Renal pelvis (tissue), 4 donors: Measurements from ENCODE around the gene RIMS3. TPM values are rescaled to one million over a fixed set of nuclear protein-coding genes. Genes with fewer than 3 reads are reported as not detected.
"Not testable (repeated sequence)": the region's sequence is repeated elsewhere in the genome, so short reads cannot be mapped to it uniquely, and the experiment has no call there.

Experiments used
- DNase-seq: peaks from one replicate; pipeline ENCODE4 v3.0.0-alpha.2; 2013
- polyA plus RNA-seq, 3 donors: library from polyadenylated mRNA; unstranded; fragments of 120-200 nt; gene quantifications; one replicate each; pipeline ENCODE4 v1.2.1, GENCODE V29; 2013; ENCODE audit not compliant: insufficient read length in 3 of 3

The RIMS3 gene
- polyA plus RNA-seq, 3 donors = 1.9 to 2.2 (median 1.9) TPM

- DNase-seq = peak; percentile 22
Observed at GRCh38 chr1:40630488-40631223, 34.8 kb downstream of the RIMS3 start.

- DNase-seq = not testable (repeated sequence)
Observed at GRCh38 chr1:40629546-40629945, 35.9 kb downstream of the RIMS3 start.

GRCh38 chr1:40628903-40629292 is 36.6 kb downstream of the RIMS3 start:
- DNase-seq = no peak

- DNase-seq = no peak
Observed at GRCh38 chr1:40627987-40628902, 37.2 kb downstream of the RIMS3 start.

GRCh38 chr1:40626383-40626770 is 39.1 kb downstream of the RIMS3 start:
- DNase-seq = no peak

- no peak for DNase-seq
Observed at GRCh38 chr1:40625476-40626382, 39.8 kb downstream of the RIMS3 start.

GRCh38 chr1:40625076-40625475 is 40.4 kb downstream of the RIMS3 start:
- DNase-seq = no peak

GRCh38 chr1:40622936-40623629 is 42.4 kb downstream of the RIMS3 start:
- DNase-seq = no peak

- no peak for DNase-seq
Observed at GRCh38 chr1:40621821-40622450, 43.5 kb downstream of the RIMS3 start.

GRCh38 chr1:40620586-40621210 is 44.8 kb downstream of the RIMS3 start:
- no peak for DNase-seq

- no peak for DNase-seq
Observed at GRCh38 chr1:40620150-40620549, 45.3 kb downstream of the RIMS3 start.

GRCh38 chr1:40618108-40618507 is 47.4 kb downstream of the RIMS3 start:
- no peak for DNase-seq

GRCh38 chr1:40612345-40612831 is 53.1 kb downstream of the RIMS3 start:
- peak; percentile 58 for DNase-seq

GRCh38 chr1:40610156-40610555 is 55.3 kb downstream of the RIMS3 start:
- no peak for DNase-seq

GRCh38 chr1:40607921-40608320 is 57.6 kb downstream of the RIMS3 start:
- DNase-seq = no peak

GRCh38 chr1:40606978-40607377 is 58.5 kb downstream of the RIMS3 start:
- no peak for DNase-seq

GRCh38 chr1:40606194-40606593 is 59.3 kb downstream of the RIMS3 start:
- DNase-seq = no peak

GRCh38 chr1:40599926-40600325 is 65.6 kb downstream of the RIMS3 start:
- DNase-seq = no peak

GRCh38 chr1:40595623-40596022 is 69.9 kb downstream of the RIMS3 start:
- no peak for DNase-seq

GRCh38 chr1:40594187-40594531 is 71.3 kb downstream of the RIMS3 start:
- DNase-seq = no peak
